Heart right ventricle (tissue), 16 donors: ENCODE data around the gene GPER1. TPM values are rescaled to one million over a fixed set of nuclear protein-coding genes. Genes with fewer than 3 reads are reported as not detected.
A peak's percentile ranks its signal among the peaks of the same experiment; 100 is the strongest.

ENCODE experiments used
- ATAC-seq, 8 donors: fragments of 200-7000 bp; cut with Tn5 transposase; one replicate each; pipeline ENCODE4 v1.9.1; 2020; ENCODE audit warnings: mild to moderate bottlenecking in 8 of 8, moderate library complexity in 8 of 8, moderate number of reproducible peaks in 1 of 8
- DNase-seq, 2 donors: peaks; one replicate each; pipeline ENCODE4 v3.0.0-alpha.2; 2020
- H3K27ac ChIP-seq, 10 donors: fragments of 200-600 bp; sonication (generic) in 2 of 10; one replicate each; pipeline versions ENCODE4 v1.5.0 to v1.8.0; 2020 to 2022; ENCODE audit warnings: mild to moderate bottlenecking in 3 of 10
- H3K27me3 ChIP-seq, 7 donors: fragments of 200-600 bp; one replicate each; pipeline ENCODE4 v1.8.0; 2021 to 2022; ENCODE audit warnings: mild to moderate bottlenecking in 2 of 7
- H3K36me3 ChIP-seq, 9 donors: fragments of 200-600 bp; sonication (generic) in 1 of 9; one replicate each; pipeline versions ENCODE4 v1.5.0 to v1.8.0; 2020 to 2022; ENCODE audit warnings: mild to moderate bottlenecking in 2 of 9
- H3K4me1 ChIP-seq, 9 donors: fragments of 200-600 bp; sonication (generic) in 1 of 9; one replicate each; pipeline versions ENCODE4 v1.5.0 to v1.8.0; 2020 to 2022; ENCODE audit warnings: mild to moderate bottlenecking in 4 of 9
- H3K4me3 ChIP-seq, 10 donors: fragments of 200-600 bp; sonication (generic) in 2 of 10; one replicate each; pipeline versions ENCODE4 v1.5.0 to v1.8.0; 2020 to 2022; ENCODE audit warnings: mild to moderate bottlenecking in 7 of 10, moderate library complexity in 2 of 10
- H3K9me3 ChIP-seq, 11 donors: fragments of 200-600 bp in 10 of 11; sonication (generic) in 2 of 11; one replicate each; pipeline versions ENCODE4 v1.5.0 to v1.8.0; 2013 to 2022; ENCODE audit warnings: mild to moderate bottlenecking in 2 of 11, control low read depth in 1 of 11, moderate library complexity in 1 of 11
- CTCF ChIP-seq, 9 donors: fragments of 200-600 bp; sonication (generic) in 2 of 9; IDR thresholded peaks; one replicate each; pipeline versions ENCODE4 v1.5.0 to v1.8.0; 2021 to 2022; ENCODE audit warnings: antibody characterized with exemption in 9 of 9, mild to moderate bottlenecking in 5 of 9, moderate library complexity in 1 of 9
- WGBS, 2 donors: extraction: QIAGEN DNeasy Blood & Tissue Kit; methylation state at CpG; one replicate each; pipeline ENCODE4 v1.1.7; 2013; ENCODE audit warnings: inconsistent platforms in 1 of 2; 5-methylcytosine and 5-hydroxymethylcytosine counted together
- intact Hi-C, 10 donors: fragments of 100-400 bp; cut with DNase I; formaldehyde crosslinking; loops; one replicate each; pipeline versions ENCODE4 v1.11.1 to v1.14.2; 2022
- polyA plus RNA-seq, 2 donors: library from polyadenylated mRNA; stranded (reverse); fragments of 200-250 nt; gene quantifications; one replicate each; pipeline ENCODE4 v1.2.3, GENCODE V29; 2013
- total RNA-seq, 10 donors: library from RNA; stranded (reverse); fragmentation: NEBNext Ultra II Directional in 3 of 10; extraction: Animal tissue kit (Norgen Biotek cat#: 25700) in 3 of 10; gene quantifications; one replicate each; pipeline versions ENCODE4 v1.2.1 to v1.2.4, GENCODE V29; 2021 to 2023
- donor health status: Arrhythmogenic right ventricular cardiomyopathy.
- donor health status: ischemic (EF 13 %, LVEDD 7.1; RV severe dilation, severe dysfunction).
- donor health status: healthy with polysubstance abuse.
- donor health status: DM: no; HTN: yes; CAD: no.
- donor health status: DM: no; HTN: no; CAD: no.
- donor health status: ischemic (EF 25% LVEDD 6.9; RV normal size, moderate dysfunction).
- donor health status: ischemic (EF 25% LVEDD 5.7; RV mildly dilated, moderate dysfunction).
- donor health status: healthy.
- donor health status: DM: yes; HTN: yes; CAD: no.
- donor health status: Ischemic cardiomyopathy.
- donor health status: ischemic (EF 35%, LVEDD 5.7; RV mildly dilated, moderate dysfunction).
- donor health status: nonischemic (EF 11% LVEDD 7.7; RV severe dilation, severe dysfunction).
- donor health status: DM: yes; HTN: yes; CAD: no.
- donor health status: PGD.
- donor health status: ischemic (EF 29% LVEDD 5.4; RV normal size, mild dysfunction).
- donor health status: nonischemic (EF 23%, LVEDD 6.1; RV moderate dilation, normal function).

Gene GPER1
- total and polyA plus RNA-seq, 12 donors = 1.1 to 4.7 (median 1.9) TPM

DNA sequence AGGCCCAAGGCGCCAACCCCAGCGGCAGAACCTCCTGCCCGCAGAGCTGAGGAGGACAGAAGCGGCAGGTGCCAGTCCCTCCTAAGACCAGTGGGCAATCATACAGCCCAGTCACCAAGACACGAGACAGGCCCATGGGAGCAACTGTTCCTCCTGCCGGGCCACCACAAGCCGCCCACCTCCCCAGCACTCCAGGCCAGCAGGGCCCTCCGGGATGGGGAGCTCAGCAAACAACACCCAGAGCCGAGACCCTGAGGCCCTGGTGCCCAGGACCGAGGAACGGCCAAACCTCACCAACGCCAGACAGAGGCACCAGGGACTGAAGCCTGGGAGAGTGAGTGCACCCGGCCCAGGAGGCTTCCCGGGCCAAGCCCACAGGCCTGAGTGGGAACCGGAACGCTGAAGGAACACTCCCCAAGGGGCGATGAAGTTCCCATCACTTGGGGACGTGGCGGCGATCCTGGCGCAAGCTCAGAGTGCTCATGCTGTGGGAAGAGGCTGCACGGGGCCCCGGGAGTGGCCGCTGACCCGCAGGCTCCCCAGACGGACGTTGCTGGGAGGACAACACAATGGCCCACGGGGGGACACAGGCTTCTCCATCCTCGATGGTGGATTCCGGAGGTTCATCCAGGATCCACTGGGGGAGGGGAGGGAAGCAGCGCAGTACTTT, 35.1 kb downstream of the GPER1 start:
- intact Hi-C loops = loop anchor here in 5 of 10 donors (1.0 to 5.0 kb wide), 3 partner anchors 36 kb away; partner anchors contain the start of gene GPER1 (in 3 of the 5)
- peak; percentile 25 to 62 (median 54) for ATAC-seq
- peak overlapping the region in 7 of 10 donors; percentile 7 to 51 (median 34) for H3K4me3 ChIP-seq
- no peak for TF ChIP-seq CTCF (IDR thresholded peaks at IDR 0.05)
- peak; percentile 47 to 71 for DNase-seq
- peaks cover 0 to 17% (median 0%) of the 10 kb centered on the region in 9 donors for H3K36me3 ChIP-seq
- no peaks in the 10 kb centered on the region for H3K27me3 ChIP-seq
- H3K27ac ChIP-seq = peak overlapping the region in 9 of 10 donors; percentile 59 to 82 (median 78)
- H3K4me1 ChIP-seq = peaks cover 0 to 38% (median 15%) of the 10 kb centered on the region in 9 donors
- 61 to 62% methylated on average over 31 of the region's 31 CpGs for WGBS, 2 donors
- H3K9me3 ChIP-seq = no peaks in the 10 kb centered on the region

GRCh38 chr7:1123715-1124114, 35.8 kb downstream of the GPER1 start:
- intact Hi-C loops = loop anchor here in 5 of 10 donors (1.0 to 5.0 kb wide), 3 partner anchors 36 to 37 kb away; partner anchors contain the start of gene GPER1 (in 3 of the 5)
- 21 to 27% methylated on average over 17 of the region's 17 CpGs for WGBS, 2 donors
- peak overlapping the region in 8 of 10 donors; percentile 6 to 51 (median 38) for H3K4me3 ChIP-seq
- H3K27ac ChIP-seq = peak overlapping the region in 9 of 10 donors; percentile 59 to 82 (median 78)
- H3K9me3 ChIP-seq = no peaks in the 10 kb centered on the region
- DNase-seq (peak; percentile 84 to 85), ATAC-seq (peak; percentile 85 to 93 (median 90))
- H3K36me3 ChIP-seq = peaks cover 0 to 17% (median 0%) of the 10 kb centered on the region in 9 donors
- H3K4me1 ChIP-seq = peaks cover 0 to 38% (median 15%) of the 10 kb centered on the region in 9 donors
- H3K27me3 ChIP-seq = no peaks in the 10 kb centered on the region
- peak; percentile 50 to 78 (median 64) for TF ChIP-seq CTCF (IDR thresholded peaks at IDR 0.05)

GRCh38 chr7:1124164-1124563, 36.3 kb downstream of the GPER1 start:
- WGBS, 2 donors = 63 to 71% methylated on average over 11 of the region's 11 CpGs
- no peaks in the 10 kb centered on the region for H3K9me3 ChIP-seq
- H3K4me3 ChIP-seq = peak overlapping the region in 8 of 10 donors; percentile 6 to 51 (median 38)
- no peaks in the 10 kb centered on the region for H3K27me3 ChIP-seq
- TF ChIP-seq CTCF (IDR thresholded peaks at IDR 0.05) = no peak
- H3K36me3 ChIP-seq = peaks cover 0 to 17% (median 0%) of the 10 kb centered on the region in 9 donors
- ATAC-seq = peak in 5 of 8 donors; percentile 6 to 24 (median 11)
- H3K27ac ChIP-seq = peak overlapping the region in 9 of 10 donors; percentile 59 to 82 (median 78)
- intact Hi-C loops = loop anchor here in 3 of 10 donors (5.0 kb wide), 1 partner anchor 37 kb away; the partner anchor contains the start of gene GPER1 (in 3 of the 3)
- H3K4me1 ChIP-seq = peaks cover 0 to 38% (median 15%) of the 10 kb centered on the region in 9 donors
- DNase-seq = no peak

GRCh38 chr7:1124816-1125602, 37.1 kb downstream of the GPER1 start:
- Histone ChIP-seq H3K27ac (peak overlapping the region in 7 of 10 donors; percentile 15 to 79 (median 51)), H3K9me3 (no peaks in the 10 kb centered on the region), H3K36me3 (peaks cover 0 to 17% (median 0%) of the 10 kb centered on the region in 9 donors), H3K27me3 (no peaks in the 10 kb centered on the region), H3K4me1 (peaks cover 0 to 38% (median 15%) of the 10 kb centered on the region in 9 donors), H3K4me3 (peak overlapping the region in 8 of 10 donors; percentile 11 to 51 (median 36))
- no peak for TF ChIP-seq CTCF (IDR thresholded peaks at IDR 0.05)
- intact Hi-C loops = loop anchor here in 3 of 10 donors (5.0 kb wide), 1 partner anchor 38 kb away; the partner anchor contains the start of gene GPER1 (in 3 of the 3)
- ATAC-seq = peak in 5 of 8 donors; percentile 2 to 45 (median 15)
- DNase-seq = no peak
- WGBS, 2 donors = 61 to 63% methylated on average over 23 of the region's 23 CpGs
